A549 (cell line): ENCODE results near the gene CPED1.

Experiments
- CTCF ChIP-seq: fragments of >200 bp; sonication (Bioruptor Twin); formaldehyde crosslinking; IDR thresholded peaks from 3 replicates; pipeline ENCODE4 v1.5.1; 2016
- POLR2A ChIP-seq: IDR thresholded peaks from 2 replicates; pipeline ENCODE4 v1.6.1; 2012; ENCODE audit warnings: mild to moderate bottlenecking, low read length
- SREBF2 ChIP-seq: fragments of 450-650 bp; IDR thresholded peaks from 2 replicates; pipeline ENCODE4 v1.6.1; 2014; ENCODE audit warnings: mild to moderate bottlenecking, moderate library complexity
- TP53 ChIP-seq: fragments of 250-450 bp; sonication (Bioruptor Pico); IDR thresholded peaks from 2 replicates; pipeline ENCODE4 v1.5.0; 2021; ENCODE audit warnings: mild to moderate bottlenecking, moderate library complexity

- TF ChIP-seq POLR2A (no peak), SREBF2 (no peak), TP53 (CRISPR knock-in tag) (no peak), CTCF (no peak)
Measured at GRCh38 chr7:121020249-121020988, 31.9 kb downstream of the CPED1 start.
